ENCODE measurements around the gene CCSER2.
"Not testable (repeated sequence)": the region's sequence is repeated elsewhere in the genome, so short reads cannot be mapped to it uniquely, and the experiment has no call there.

Gene CCSER2

GRCh38 chr10:84427903-84428650, 99.7 kb downstream of the CCSER2 start:
- Histone ChIP-seq H3K4me3 (ENCODE audit: low read depth in 1 of 2, low read length in 2 of 2) (no peak overlapping the region), H3K36me3 (ENCODE audit: control insufficient read depth in 1 of 2, insufficient read depth in 2 of 2, low read length in 2 of 2) (peaks cover 0 to 5% of the 10 kb centered on the region in 2 donors), H3K27me3 (ENCODE audit: control insufficient read depth in 1 of 2, insufficient read depth in 2 of 2, low read length in 2 of 2) (no peaks in the 10 kb centered on the region), H3K9me3 (ENCODE audit: control insufficient read depth in 1 of 2, low read length in 2 of 2) (no peaks in the 10 kb centered on the region), H3K9ac (ENCODE audit: low read depth in 1 of 2, low read length in 2 of 2) (no peak overlapping the region), H3K4me1 (ENCODE audit: control insufficient read depth in 1 of 2, insufficient read depth in 2 of 2, low read length in 2 of 2) (peaks cover 0 to 7% of the 10 kb centered on the region in 2 donors), H3K27ac (ENCODE audit: low read depth, low read length) (no peak overlapping the region)

DNA sequence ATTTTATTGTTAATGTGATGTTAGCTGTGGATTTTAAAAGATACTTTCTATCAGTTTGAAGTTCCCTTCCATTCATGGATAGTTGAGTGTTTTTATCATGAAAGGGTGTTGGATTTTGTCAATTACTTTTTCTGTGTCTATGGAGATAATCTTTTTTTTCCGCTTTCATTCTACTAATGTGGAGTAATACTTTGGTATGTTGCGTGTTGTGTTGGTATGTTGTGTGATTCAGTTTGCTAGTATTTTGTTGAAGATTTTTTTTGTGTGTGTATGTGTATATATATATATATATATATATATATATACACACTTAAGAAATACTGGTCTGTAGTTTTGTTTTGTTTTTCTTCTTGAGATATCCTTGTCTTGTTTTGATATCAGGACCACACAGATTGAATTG, 100.3 kb downstream of the CCSER2 start:
- Histone ChIP-seq H3K27me3 (ENCODE audit: control insufficient read depth in 1 of 2, insufficient read depth in 2 of 2, low read length in 2 of 2) (no peaks in the 10 kb centered on the region), H3K27ac (ENCODE audit: low read depth, low read length) (no peak overlapping the region), H3K9me3 (ENCODE audit: control insufficient read depth in 1 of 2, low read length in 2 of 2) (no peaks in the 10 kb centered on the region), H3K9ac (ENCODE audit: low read depth in 1 of 2, low read length in 2 of 2) (no peak overlapping the region), H3K36me3 (ENCODE audit: control insufficient read depth in 1 of 2, insufficient read depth in 2 of 2, low read length in 2 of 2) (peaks cover 0 to 5% of the 10 kb centered on the region in 2 donors), H3K4me1 (ENCODE audit: control insufficient read depth in 1 of 2, insufficient read depth in 2 of 2, low read length in 2 of 2) (peaks cover 0 to 7% of the 10 kb centered on the region in 2 donors), H3K4me3 (ENCODE audit: low read depth in 1 of 2, low read length in 2 of 2) (no peak overlapping the region)

DNA sequence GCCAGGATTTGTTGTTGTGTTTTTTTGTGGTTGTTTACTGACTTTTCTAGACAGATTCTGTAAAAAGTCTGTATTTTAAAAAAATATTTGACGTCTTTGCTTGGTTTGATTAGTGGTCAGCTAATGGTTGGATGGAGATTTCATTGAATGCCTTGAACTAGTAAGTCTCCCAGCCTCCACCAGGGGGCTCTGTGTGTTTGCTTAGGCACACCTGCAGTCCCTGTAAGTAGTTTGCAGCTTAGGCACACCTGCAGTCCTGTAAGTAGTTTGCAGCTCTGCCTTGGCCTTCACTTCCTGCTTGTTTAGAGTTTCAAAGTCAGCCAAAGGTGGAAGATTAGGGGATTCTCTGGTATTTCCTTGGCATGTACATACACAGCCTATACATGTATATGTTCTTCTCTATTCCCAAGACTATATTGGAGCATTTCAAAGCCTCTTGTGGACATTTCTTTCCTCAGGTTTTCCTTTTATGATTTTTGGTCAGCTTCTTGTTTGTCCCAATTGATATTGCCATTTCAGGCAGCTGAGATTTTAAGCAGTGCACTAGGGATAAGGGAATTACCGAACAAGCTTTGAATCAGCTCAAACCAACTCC, 101.6 kb downstream of the CCSER2 start:
- H3K27me3 ChIP-seq (ENCODE audit: control insufficient read depth in 1 of 2, insufficient read depth in 2 of 2, low read length in 2 of 2), result no peaks in the 10 kb centered on the region
- H3K4me3 ChIP-seq (ENCODE audit: low read depth in 1 of 2, low read length in 2 of 2), result no peak overlapping the region
- H3K36me3 ChIP-seq (ENCODE audit: control insufficient read depth in 1 of 2, insufficient read depth in 2 of 2, low read length in 2 of 2), result peaks cover 0 to 5% of the 10 kb centered on the region in 2 donors
- no peaks in the 10 kb centered on the region for H3K9me3 ChIP-seq (ENCODE audit: control insufficient read depth in 1 of 2, low read length in 2 of 2)
- no peak overlapping the region for H3K27ac ChIP-seq (ENCODE audit: low read depth, low read length)
- H3K4me1 ChIP-seq (ENCODE audit: control insufficient read depth in 1 of 2, insufficient read depth in 2 of 2, low read length in 2 of 2), result peaks cover 0 to 1% of the 10 kb centered on the region in 2 donors
- no peak overlapping the region for H3K9ac ChIP-seq (ENCODE audit: low read depth in 1 of 2, low read length in 2 of 2)

- no peak overlapping the region for H3K27ac ChIP-seq (ENCODE audit: low read depth, low read length)
- peaks cover 0 to 3% of the 10 kb centered on the region in 2 donors for H3K36me3 ChIP-seq (ENCODE audit: control insufficient read depth in 1 of 2, insufficient read depth in 2 of 2, low read length in 2 of 2)
- no peaks in the 10 kb centered on the region for H3K9me3 ChIP-seq (ENCODE audit: control insufficient read depth in 1 of 2, low read length in 2 of 2)
- H3K4me1 ChIP-seq (ENCODE audit: control insufficient read depth in 1 of 2, insufficient read depth in 2 of 2, low read length in 2 of 2), result no peaks in the 10 kb centered on the region
- no peak overlapping the region for H3K4me3 ChIP-seq (ENCODE audit: low read depth in 1 of 2, low read length in 2 of 2)
- no peak overlapping the region for H3K9ac ChIP-seq (ENCODE audit: low read depth in 1 of 2, low read length in 2 of 2)
- H3K27me3 ChIP-seq (ENCODE audit: control insufficient read depth in 1 of 2, insufficient read depth in 2 of 2, low read length in 2 of 2), result no peaks in the 10 kb centered on the region
Measured at GRCh38 chr10:84432891-84433290, 104.5 kb downstream of the CCSER2 start.

GRCh38 chr10:84440781-84441180, 112.4 kb downstream of the CCSER2 start:
- no peaks in the 10 kb centered on the region for H3K27me3 ChIP-seq (ENCODE audit: control insufficient read depth in 1 of 2, insufficient read depth in 2 of 2, low read length in 2 of 2)
- no peak overlapping the region for H3K27ac ChIP-seq (ENCODE audit: low read depth, low read length)
- no peak overlapping the region for H3K9ac ChIP-seq (ENCODE audit: low read depth in 1 of 2, low read length in 2 of 2)
- no peak overlapping the region for H3K4me3 ChIP-seq (ENCODE audit: low read depth in 1 of 2, low read length in 2 of 2)
- H3K9me3 ChIP-seq (ENCODE audit: control insufficient read depth in 1 of 2, low read length in 2 of 2), result no peaks in the 10 kb centered on the region
- no peaks in the 10 kb centered on the region for H3K36me3 ChIP-seq (ENCODE audit: control insufficient read depth in 1 of 2, insufficient read depth in 2 of 2, low read length in 2 of 2)
- no peaks in the 10 kb centered on the region for H3K4me1 ChIP-seq (ENCODE audit: control insufficient read depth in 1 of 2, insufficient read depth in 2 of 2, low read length in 2 of 2)

GRCh38 chr10:84447701-84448400, 119.5 kb downstream of the CCSER2 start:
- H3K9me3 ChIP-seq (ENCODE audit: control insufficient read depth in 1 of 2, low read length in 2 of 2), result no peaks in the 10 kb centered on the region
- no peak overlapping the region for H3K9ac ChIP-seq (ENCODE audit: low read depth in 1 of 2, low read length in 2 of 2)
- H3K4me3 ChIP-seq (ENCODE audit: low read depth in 1 of 2, low read length in 2 of 2), result no peak overlapping the region
- peaks cover 0 to 5% of the 10 kb centered on the region in 2 donors for H3K36me3 ChIP-seq (ENCODE audit: control insufficient read depth in 1 of 2, insufficient read depth in 2 of 2, low read length in 2 of 2)
- H3K4me1 ChIP-seq (ENCODE audit: control insufficient read depth in 1 of 2, insufficient read depth in 2 of 2, low read length in 2 of 2), result no peaks in the 10 kb centered on the region
- no peak overlapping the region for H3K27ac ChIP-seq (ENCODE audit: low read depth, low read length)
- no peaks in the 10 kb centered on the region for H3K27me3 ChIP-seq (ENCODE audit: control insufficient read depth in 1 of 2, insufficient read depth in 2 of 2, low read length in 2 of 2)

DNA sequence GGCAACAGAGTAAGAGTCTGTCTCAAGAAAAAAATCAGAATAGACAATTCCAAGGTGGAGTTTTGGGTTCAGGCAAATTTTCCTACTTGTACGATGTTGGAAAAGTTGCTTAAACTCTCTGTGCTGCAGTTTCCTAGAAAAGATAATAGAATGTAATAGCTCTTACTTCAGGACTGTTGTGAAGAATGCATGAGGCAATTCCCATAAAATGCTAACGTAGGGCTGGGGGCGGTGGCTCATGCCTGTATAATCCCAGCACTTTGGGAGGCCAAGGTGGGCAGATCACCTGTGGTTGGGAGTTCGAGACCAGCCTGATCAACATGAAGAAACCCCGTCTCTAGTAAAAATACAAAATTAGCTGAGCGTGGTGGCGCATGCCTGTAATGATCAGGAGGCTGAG, 121.0 kb downstream of the CCSER2 start:
- H3K4me3 ChIP-seq (ENCODE audit: low read depth in 1 of 2, low read length in 2 of 2); H3K9ac ChIP-seq (ENCODE audit: low read depth in 1 of 2, low read length in 2 of 2); H3K9me3 ChIP-seq (ENCODE audit: control insufficient read depth in 1 of 2, low read length in 2 of 2); H3K27me3 ChIP-seq (ENCODE audit: control insufficient read depth in 1 of 2, insufficient read depth in 2 of 2, low read length in 2 of 2); H3K27ac ChIP-seq (ENCODE audit: low read depth, low read length); H3K4me1 ChIP-seq (ENCODE audit: control insufficient read depth in 1 of 2, insufficient read depth in 2 of 2, low read length in 2 of 2): not testable (repeated sequence)
- H3K36me3 ChIP-seq (ENCODE audit: control insufficient read depth in 1 of 2, insufficient read depth in 2 of 2, low read length in 2 of 2), result peaks cover 0 to 11% of the 10 kb centered on the region in 2 donors

GRCh38 chr10:84452003-84452402, 123.6 kb downstream of the CCSER2 start:
- Histone ChIP-seq H3K36me3 (ENCODE audit: control insufficient read depth in 1 of 2, insufficient read depth in 2 of 2, low read length in 2 of 2) (peaks cover 0 to 11% of the 10 kb centered on the region in 2 donors), H3K27me3 (ENCODE audit: control insufficient read depth in 1 of 2, insufficient read depth in 2 of 2, low read length in 2 of 2) (no peaks in the 10 kb centered on the region), H3K4me3 (ENCODE audit: low read depth in 1 of 2, low read length in 2 of 2) (no peak overlapping the region), H3K9ac (ENCODE audit: low read depth in 1 of 2, low read length in 2 of 2) (no peak overlapping the region), H3K9me3 (ENCODE audit: control insufficient read depth in 1 of 2, low read length in 2 of 2) (no peaks in the 10 kb centered on the region), H3K4me1 (ENCODE audit: control insufficient read depth in 1 of 2, insufficient read depth in 2 of 2, low read length in 2 of 2) (no peaks in the 10 kb centered on the region), H3K27ac (ENCODE audit: low read depth, low read length) (no peak overlapping the region)

DNA sequence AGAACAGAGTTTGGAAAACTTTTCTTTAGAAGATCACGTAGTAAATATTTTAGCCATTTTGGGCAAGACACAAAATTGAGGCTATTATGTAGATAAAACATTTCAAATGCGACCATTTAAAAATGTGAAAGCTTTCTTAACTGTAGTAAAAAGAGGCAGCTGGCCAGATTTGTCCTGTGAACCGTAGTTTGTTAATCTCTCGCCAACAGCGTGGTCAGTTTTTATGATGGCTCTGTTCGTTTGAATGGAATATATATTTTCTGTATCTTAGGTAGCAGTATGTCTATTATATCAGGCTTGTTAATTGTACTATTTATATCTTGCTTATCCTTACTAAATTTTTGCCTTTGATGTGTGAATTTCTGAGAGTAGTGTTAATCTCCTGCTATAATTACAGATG, 124.9 kb downstream of the CCSER2 start:
- H3K9me3 ChIP-seq (ENCODE audit: control insufficient read depth in 1 of 2, low read length in 2 of 2), result no peaks in the 10 kb centered on the region
- no peak overlapping the region for H3K27ac ChIP-seq (ENCODE audit: low read depth, low read length)
- no peak overlapping the region for H3K4me3 ChIP-seq (ENCODE audit: low read depth in 1 of 2, low read length in 2 of 2)
- no peak overlapping the region for H3K9ac ChIP-seq (ENCODE audit: low read depth in 1 of 2, low read length in 2 of 2)
- no peaks in the 10 kb centered on the region for H3K27me3 ChIP-seq (ENCODE audit: control insufficient read depth in 1 of 2, insufficient read depth in 2 of 2, low read length in 2 of 2)
- H3K4me1 ChIP-seq (ENCODE audit: control insufficient read depth in 1 of 2, insufficient read depth in 2 of 2, low read length in 2 of 2), result no peaks in the 10 kb centered on the region
- H3K36me3 ChIP-seq (ENCODE audit: control insufficient read depth in 1 of 2, insufficient read depth in 2 of 2, low read length in 2 of 2), result peaks cover 0 to 5% of the 10 kb centered on the region in 2 donors

GRCh38 chr10:84456126-84456525, 127.7 kb downstream of the CCSER2 start:
- Histone ChIP-seq H3K4me1 (ENCODE audit: control insufficient read depth in 1 of 2, insufficient read depth in 2 of 2, low read length in 2 of 2) (no peaks in the 10 kb centered on the region), H3K36me3 (ENCODE audit: control insufficient read depth in 1 of 2, insufficient read depth in 2 of 2, low read length in 2 of 2) (peaks cover 8 to 12% of the 10 kb centered on the region in 2 donors), H3K4me3 (ENCODE audit: low read depth in 1 of 2, low read length in 2 of 2) (no peak overlapping the region), H3K27me3 (ENCODE audit: control insufficient read depth in 1 of 2, insufficient read depth in 2 of 2, low read length in 2 of 2) (no peaks in the 10 kb centered on the region), H3K27ac (ENCODE audit: low read depth, low read length) (no peak overlapping the region), H3K9me3 (ENCODE audit: control insufficient read depth in 1 of 2, low read length in 2 of 2) (peaks cover 0 to 4% of the 10 kb centered on the region in 2 donors), H3K9ac (ENCODE audit: low read depth in 1 of 2, low read length in 2 of 2) (no peak overlapping the region)
